ENCODE measurements around the gene ASCL1. TPM values are rescaled to one million over a fixed set of nuclear protein-coding genes. Genes with fewer than 3 reads are reported as not detected.

ASCL1 gene
- total RNA-seq, 1 donor from 2014 or later, result not detected

- Mint-ChIP-seq H3K4me1 (no peaks in the 10 kb centered on the region), H3K27ac (no peak overlapping the region), H3K27me3 (peaks cover 32% of the 10 kb centered on the region), H3K9me3 (peaks cover 12% of the 10 kb centered on the region), H3K36me3 (ENCODE audit: low read depth) (no peaks in the 10 kb centered on the region), H3K4me3 (no peak overlapping the region)
- ATAC-seq (ENCODE audit: low read depth) (no peak), DNase-seq (no peak)
- CTCF ChIA-PET, result interaction anchor here (2.1 kb wide), 2 partner anchors 10 to 610 kb away, joined by 7 to 9 read pairs; no protein-coding TSS in a partner anchor
- POLR2A ChIA-PET, result no interaction called here
- TF ChIP-seq CTCF (IDR thresholded peaks at IDR 0.05), result no peak
- intact Hi-C loops (cut with micrococcal nuclease), result no loop called here
Observed at GRCh38 chr12:102939059-102939458, 18.4 kb upstream of the ASCL1 start.

GRCh38 chr12:102939670-102940222 is 17.7 kb upstream of the ASCL1 start:
- no peak for TF ChIP-seq CTCF (IDR thresholded peaks at IDR 0.05)
- H3K27me3 Mint-ChIP-seq, result peaks cover 32% of the 10 kb centered on the region
- no peak for ATAC-seq (ENCODE audit: low read depth)
- no peaks in the 10 kb centered on the region for H3K36me3 Mint-ChIP-seq (ENCODE audit: low read depth)
- ChIA-PET CTCF (interaction anchor here (2.1 kb wide), 2 partner anchors 9 to 609 kb away, joined by 7 to 9 read pairs; no protein-coding TSS in a partner anchor), POLR2A (no interaction called here)
- no peak for DNase-seq
- H3K4me1 Mint-ChIP-seq, result no peaks in the 10 kb centered on the region
- intact Hi-C loops (cut with micrococcal nuclease), result no loop called here
- peaks cover 12% of the 10 kb centered on the region for H3K9me3 Mint-ChIP-seq
- no peak overlapping the region for H3K27ac Mint-ChIP-seq
- no peak overlapping the region for H3K4me3 Mint-ChIP-seq

GRCh38 chr12:102946042-102946441 is 11.4 kb upstream of the ASCL1 start:
- intact Hi-C loops (cut with micrococcal nuclease), result no loop called here
- no peak for TF ChIP-seq CTCF (IDR thresholded peaks at IDR 0.05)
- Mint-ChIP-seq H3K4me1 (peaks cover 13% of the 10 kb centered on the region), H3K27ac (no peak overlapping the region), H3K4me3 (no peak overlapping the region), H3K36me3 (ENCODE audit: low read depth) (no peaks in the 10 kb centered on the region), H3K27me3 (peaks cover 44% of the 10 kb centered on the region), H3K9me3 (peaks cover 9% of the 10 kb centered on the region)
- POLR2A ChIA-PET, result no interaction called here
- CTCF ChIA-PET, result interaction anchor here (7.2 kb wide), 1 partner anchor 602 kb away, joined by 171 read pairs; no protein-coding TSS in a partner anchor
- ATAC-seq (ENCODE audit: low read depth) (no peak), DNase-seq (no peak)

GRCh38 chr12:102948941-102949352 is 8.5 kb upstream of the ASCL1 start:
- TF ChIP-seq CTCF (IDR thresholded peaks at IDR 0.05), result peak; percentile 100
- ChIA-PET POLR2A (interaction anchor here (0.9 kb wide), 1 partner anchor 599 kb away, joined by 6 read pairs; no protein-coding TSS in a partner anchor), CTCF (interaction anchor here (0.5 to 7.2 kb wide), 15 partner anchors 9 to 600 kb away, joined by 3 to 171 read pairs (median 5); partner anchors contain the start of gene C12orf42)
- intact Hi-C loops (cut with micrococcal nuclease), result loop anchor here (1.0 to 2.0 kb wide), 5 partner anchors 66 to 599 kb away; no protein-coding TSS in a partner anchor
- Mint-ChIP-seq H3K9me3 (no peaks in the 10 kb centered on the region), H3K36me3 (ENCODE audit: low read depth) (no peaks in the 10 kb centered on the region), H3K4me3 (no peak overlapping the region), H3K27me3 (peaks cover 54% of the 10 kb centered on the region), H3K27ac (no peak overlapping the region), H3K4me1 (peaks cover 13% of the 10 kb centered on the region)
- DNase-seq (peak; percentile 51), ATAC-seq (ENCODE audit: low read depth) (peak; percentile 25)

GRCh38 chr12:102950107-102950949 is 7.1 kb upstream of the ASCL1 start:
- no peaks in the 10 kb centered on the region for H3K9me3 Mint-ChIP-seq
- intact Hi-C loops (cut with micrococcal nuclease), result loop anchor here (1.0 to 10.0 kb wide), 2 partner anchors 8 to 354 kb away; no protein-coding TSS in a partner anchor
- peaks cover 68% of the 10 kb centered on the region for H3K27me3 Mint-ChIP-seq
- POLR2A ChIA-PET, result interaction anchor here (0.8 kb wide), 1 partner anchor 587 kb away, joined by 3 read pairs; no protein-coding TSS in a partner anchor
- peaks cover 13% of the 10 kb centered on the region for H3K4me1 Mint-ChIP-seq
- H3K4me3 Mint-ChIP-seq, result peak overlapping the region; percentile 67
- H3K36me3 Mint-ChIP-seq (ENCODE audit: low read depth), result no peaks in the 10 kb centered on the region
- ATAC-seq (ENCODE audit: low read depth), result no peak
- no peak for DNase-seq
- no peak for TF ChIP-seq CTCF (IDR thresholded peaks at IDR 0.05)
- H3K27ac Mint-ChIP-seq, result no peak overlapping the region
- CTCF ChIA-PET, result interaction anchor here (1.1 to 7.2 kb wide), 5 partner anchors 16 to 598 kb away, joined by 3 to 171 read pairs (median 3); no protein-coding TSS in a partner anchor
